H1 (cell line): ENCODE data around the gene FAIM2. TPM values are rescaled to one million over a fixed set of nuclear protein-coding genes. Genes with fewer than 3 reads are reported as not detected.

Source experiments
- CTCF ChIA-PET: fragments of 300-600 bp; sonication (Branson Sonifier 250); formaldehyde crosslinking; loops from one replicate; lab custom pipeline; 2021; ENCODE audit not compliant: partially characterized antibody; lab: Charles Lee
- POLR2A ChIA-PET: fragments of 300-600 bp; sonication (Branson Sonifier 250); formaldehyde crosslinking; loops from one replicate; lab custom pipeline; 2021; ENCODE audit warnings: inconsistent platforms; ENCODE audit not compliant: partially characterized antibody; lab: Charles Lee
- DNase-seq, 2 experiments: peaks; one replicate each; pipeline versions ENCODE4 v3.0.0 to v3.0.0-alpha.2; 2010 to 2022; ENCODE audit warnings: low spot score in 2 of 2, low read depth in 1 of 2, mixed read lengths in 1 of 2
- FAIRE-seq: peaks from 2 replicates; lab custom pipeline; 2011; peaks lifted over from hg19 to GRCh38; lab: Jason Lieb, UNC
- H2AFZ ChIP-seq: 2 replicates; pipeline ENCODE4 v1.8.1; 2012; ENCODE audit warnings: low read length, inconsistent platforms
- H2AK5ac ChIP-seq: 2 replicates; pipeline ENCODE4 v1.6.1; 2013; ENCODE audit warnings: low read depth, low read length
- H2BK120ac ChIP-seq: replicated peaks from 2 replicates; pipeline ENCODE3; 2013; ENCODE audit warnings: low read depth, low read length, inconsistent platforms
- H2BK12ac ChIP-seq: 2 replicates; pipeline ENCODE4 v1.6.1; 2013; ENCODE audit warnings: low read depth, low read length
- H2BK15ac ChIP-seq: 2 replicates; pipeline ENCODE4 v1.6.1; 2013; ENCODE audit warnings: low read length
- H2BK20ac ChIP-seq: 2 replicates; pipeline ENCODE4 v1.6.1; 2013; ENCODE audit warnings: low read length
- H2BK5ac ChIP-seq: 2 replicates; pipeline ENCODE4 v1.6.1; 2013; ENCODE audit warnings: low read depth, low read length
- H3K14ac ChIP-seq: 2 replicates; pipeline ENCODE4 v1.6.1; 2013; ENCODE audit warnings: inconsistent platforms; ENCODE audit not compliant: insufficient read length
- H3K18ac ChIP-seq: 2 replicates; pipeline ENCODE4 v1.6.1; 2013; ENCODE audit warnings: low read length; ENCODE audit errors: extremely low read depth
- H3K23ac ChIP-seq: 2 replicates; pipeline ENCODE4 v1.6.1; 2013; ENCODE audit warnings: inconsistent platforms; ENCODE audit not compliant: insufficient read length
- H3K23me2 ChIP-seq: 2 replicates; pipeline ENCODE4 v1.6.1; 2013; ENCODE audit warnings: low read depth, low read length
- H3K27ac ChIP-seq: 2 replicates; pipeline ENCODE4 v1.6.1; 2011; ENCODE audit warnings: low read depth, low read length, inconsistent platforms
- H3K27me3 ChIP-seq, 4 experiments: replicated peaks in 1 of 4; 1 replicate in 1 of 4; 2 replicates in 3 of 4; pipeline versions ENCODE4 v1.6.1 to v1.8.1; 2011 to 2013; ENCODE audit warnings: low read length in 3 of 4, mild to moderate bottlenecking in 3 of 4, inconsistent platforms in 2 of 4, mixed read lengths in 2 of 4, moderate library complexity in 1 of 4; ENCODE audit not compliant: control insufficient read depth in 3 of 4, insufficient read depth in 3 of 4; ENCODE audit errors: extremely low read depth in 1 of 4
- H3K36me3 ChIP-seq, 4 experiments: 2 replicates each; pipeline versions ENCODE4 v1.6.1 to v1.8.1; 2011 to 2013; ENCODE audit warnings: mild to moderate bottlenecking in 4 of 4, low read length in 3 of 4, moderate library complexity in 2 of 4, control low read depth in 1 of 4, inconsistent platforms in 1 of 4; ENCODE audit not compliant: insufficient read depth in 4 of 4, control insufficient read depth in 2 of 4
- H3K4ac ChIP-seq: replicated peaks from 2 replicates; pipeline ENCODE3; 2013; ENCODE audit warnings: low read length, low read depth, mixed read lengths, inconsistent platforms; ENCODE audit not compliant: insufficient read length
- H3K4me1 ChIP-seq, 4 experiments: replicated peaks in 1 of 4; 1 replicate in 1 of 4; 2 replicates in 3 of 4; pipeline versions ENCODE4 v1.6.1 to v1.8.1; 2011 to 2013; ENCODE audit warnings: low read length in 3 of 4, inconsistent platforms in 2 of 4, mixed read lengths in 1 of 4; ENCODE audit not compliant: insufficient read depth in 4 of 4, control insufficient read depth in 3 of 4
- H3K4me2 ChIP-seq, 2 experiments: 2 replicates each; pipeline versions ENCODE4 v1.6.1 to v1.8.1; 2011 to 2013; ENCODE audit warnings: low read depth in 2 of 2, low read length in 2 of 2, control low read depth in 1 of 2, inconsistent platforms in 1 of 2, mild to moderate bottlenecking in 1 of 2; ENCODE audit not compliant: insufficient read depth in 1 of 2
- H3K4me3 ChIP-seq, 4 experiments: fragments of 200-600, 300-600 bp in 1 of 4; sonication (generic), shearing (Covaris generic), sonication (Bioruptor Twin) in 1 of 4; 2 replicates each; pipeline versions ENCODE4 v1.5.1 to v1.8.1; 2011 to 2016; ENCODE audit warnings: low read length in 4 of 4, low read depth in 3 of 4, control low read depth in 2 of 4, inconsistent platforms in 2 of 4, mild to moderate bottlenecking in 2 of 4, mixed read lengths in 1 of 4, moderate library complexity in 1 of 4; ENCODE audit not compliant: insufficient read depth in 2 of 4; ENCODE audit errors: extremely low read depth in 1 of 4
- H3K56ac ChIP-seq: replicated peaks from 2 replicates; pipeline ENCODE3; 2013; ENCODE audit warnings: low read depth, mild to moderate bottlenecking, mixed read lengths, low read length, inconsistent platforms; ENCODE audit not compliant: insufficient read length
- H3K79me1 ChIP-seq: 2 replicates; pipeline ENCODE4 v1.6.1; 2013; ENCODE audit warnings: low read depth, low read length, control low read depth
- H3K79me2 ChIP-seq, 2 experiments: 2 replicates each; pipeline versions ENCODE4 v1.6.1 to v1.8.1; 2012 to 2013; ENCODE audit warnings: low read length in 2 of 2, mild to moderate bottlenecking in 2 of 2, inconsistent platforms in 1 of 2; ENCODE audit not compliant: insufficient read depth in 2 of 2, control insufficient read depth in 1 of 2
- H3K9ac ChIP-seq, 4 experiments: replicated peaks in 1 of 4; 1 replicate in 1 of 4; 2 replicates in 3 of 4; pipeline versions ENCODE4 v1.6.1 to v1.8.1; 2011 to 2013; ENCODE audit warnings: low read depth in 3 of 4, low read length in 3 of 4, control low read depth in 2 of 4, mild to moderate bottlenecking in 2 of 4, moderate library complexity in 2 of 4, inconsistent platforms in 1 of 4; ENCODE audit errors: extremely low read depth in 1 of 4
- H3K9me3 ChIP-seq, 2 experiments: 2 replicates each; pipeline versions ENCODE4 v1.6.1 to v1.8.1; 2012 to 2013; ENCODE audit warnings: mild to moderate bottlenecking in 2 of 2, moderate library complexity in 2 of 2, control low read depth in 1 of 2, inconsistent platforms in 1 of 2, low read depth in 1 of 2, low read length in 1 of 2, mixed read lengths in 1 of 2; ENCODE audit not compliant: insufficient read depth in 2 of 2
- H4K20me1 ChIP-seq, 2 experiments: replicated peaks in 1 of 2; 2 replicates each; pipeline versions ENCODE3 to v1.8.1; 2011 to 2013; ENCODE audit warnings: inconsistent platforms in 2 of 2, low read length in 2 of 2, mild to moderate bottlenecking in 1 of 2; ENCODE audit not compliant: insufficient read depth in 2 of 2, control insufficient read depth in 1 of 2
- H4K5ac ChIP-seq: 2 replicates; pipeline ENCODE4 v1.6.1; 2013; ENCODE audit warnings: low read length, low read depth, mixed read lengths, inconsistent platforms; ENCODE audit not compliant: insufficient read length
- H4K8ac ChIP-seq: 2 replicates; pipeline ENCODE4 v1.8.0; 2013; ENCODE audit warnings: mild to moderate bottlenecking, moderate library complexity, low read length, inconsistent platforms; ENCODE audit not compliant: insufficient read depth; ENCODE audit errors: extremely low read depth
- H4K91ac ChIP-seq: replicated peaks from 2 replicates; pipeline ENCODE3; 2013; ENCODE audit warnings: low read length, mixed read lengths, inconsistent platforms; ENCODE audit not compliant: insufficient read length
- BRCA1 ChIP-seq: IDR thresholded peaks from 2 replicates; pipeline ENCODE4 v1.6.1; 2012; ENCODE audit warnings: low read depth, low read length, improper control_type of control experiment
- FOSL1 ChIP-seq: IDR thresholded peaks from 2 replicates; pipeline ENCODE4 v1.6.1; 2011; ENCODE audit warnings: mild to moderate bottlenecking, low read depth, low read length, moderate library complexity; ENCODE audit not compliant: insufficient read depth
- RNF2 ChIP-seq: fragments of 200-900, 300-1000 bp; sonication (generic); IDR thresholded peaks from 2 replicates; pipeline ENCODE4 v1.7.1; 2016; ENCODE audit warnings: borderline replicate concordance, low read depth, mild to moderate bottlenecking, antibody characterized with exemption, low read length; ENCODE audit not compliant: poor library complexity, severe bottlenecking; ENCODE audit errors: missing control alignments
- WGBS, 2 experiments: shearing (Covaris generic) in 1 of 2; methylation state at CpG; one replicate each; pipeline versions ENCODE4 v1.1.6 to v1.1.7; 2013 to 2015; ENCODE audit warnings: low lambda C conversion rate in 2 of 2, mixed read lengths in 2 of 2, inconsistent platforms in 1 of 2, low coverage in 1 of 2, missing lambda C conversion rate in 1 of 2; ENCODE audit not compliant: insufficient replicate concordance in 2 of 2, insufficient coverage in 1 of 2, insufficient read length in 1 of 2; ENCODE audit errors: extremely low coverage in 1 of 2, missing lambda C conversion rate in 1 of 2; 5-methylcytosine and 5-hydroxymethylcytosine counted together
- polyA plus RNA-seq, 7 experiments: library from polyadenylated mRNA; depleted of rRNA in 3 of 7; stranded (reverse) in 5 of 7; unstranded in 2 of 7; fragments of >200 nt in 5 of 7; fragments of 200-250 nt in 2 of 7; gene quantifications; 1 replicate in 5 of 7; 2 replicates in 1 of 7; 4 replicates in 1 of 7; pipeline versions ENCODE4 v1.2.1 to v1.2.3, GENCODE V29; 2011 to 2013; ENCODE audit warnings: missing spikeins in 2 of 7, mixed read lengths in 2 of 7
- total RNA-seq: library from RNA; stranded (reverse); fragmentation: NEBNext Ultra II Directional; extraction: Animal tissue kit (Norgen Biotek cat#: 25700); gene quantifications from 2 replicates; pipeline ENCODE4 v1.2.1, GENCODE V29; 2021

The FAIM2 gene
- total and polyA plus RNA-seq, 2 of the 8 experiments (the other 6 are each of a cell fraction or from before 2014, with no cell fraction given) = 0.89 to 1.3 TPM

DNA sequence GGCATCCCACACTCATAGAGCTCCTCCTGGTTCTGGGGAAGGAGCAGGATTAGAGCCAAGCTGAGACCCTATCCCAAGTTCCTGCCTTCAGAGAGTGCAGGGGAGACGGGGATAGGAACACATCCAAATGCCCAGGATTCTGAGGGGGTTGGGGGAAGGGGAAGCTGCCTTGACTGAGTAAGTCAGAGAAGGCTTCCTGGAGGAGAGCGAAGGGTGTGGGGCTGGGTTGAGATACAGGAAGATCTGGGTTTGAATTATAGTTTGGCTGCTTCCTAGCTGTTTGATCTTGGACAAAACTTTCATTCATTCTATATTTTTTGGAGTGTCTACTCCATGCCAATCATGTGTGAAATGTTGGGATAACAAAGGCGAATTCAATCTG lies 38.8 kb upstream of the FAIM2 start:
- no peak overlapping the region for H2BK120ac ChIP-seq
- 86% methylated on average over 3 of the region's 3 CpGs; no CpG with 5 or more reads in 1 of the 2 experiments for WGBS, 2 experiments
- H2BK5ac ChIP-seq = no peak overlapping the region
- H3K27me3 ChIP-seq = peaks cover 0 to 3% (median 0%) of the 10 kb centered on the region in 4 experiments; a peak in 1 of 7 replicates
- POLR2A ChIA-PET = interaction anchor here (0.9 to 1.2 kb wide), 2 partner anchors 11 to 19 kb away, joined by 3 to 4 read pairs; partner anchors contain the start of gene AQP5
- FAIRE-seq = no peak
- H3K4me1 ChIP-seq = peaks cover 3 to 17% (median 4%) of the 10 kb centered on the region in 4 experiments; a peak in 6 of 7 replicates
- no peaks in the 10 kb centered on the region; the same call in 1 of the 2 replicates for H3K23me2 ChIP-seq
- H3K14ac ChIP-seq = no peak overlapping the region
- H2BK20ac ChIP-seq = no peak overlapping the region
- no peaks in the 10 kb centered on the region for H3K79me1 ChIP-seq
- no peak for DNase-seq
- H3K9me3 ChIP-seq = no peaks in the 10 kb centered on the region
- H4K20me1 ChIP-seq = peaks cover 0 to 1% of the 10 kb centered on the region in 2 experiments
- H3K23ac ChIP-seq = no peak overlapping the region
- no peak overlapping the region for H3K4me3 ChIP-seq
- no peak overlapping the region for H3K18ac ChIP-seq
- H2BK15ac ChIP-seq = 0 out of 2 replicates have a peak overlapping the region, but pooled peaks have one; percentile 16
- no peak overlapping the region for H3K56ac ChIP-seq
- no peak overlapping the region for H4K5ac ChIP-seq
- no peak overlapping the region for H2AK5ac ChIP-seq
- no peak overlapping the region for H3K9ac ChIP-seq
- H3K4ac ChIP-seq = no peak overlapping the region
- TF ChIP-seq RNF2 (no peak), FOSL1 (no peak), BRCA1 (no peak)
- H3K79me2 ChIP-seq = no peaks in the 10 kb centered on the region
- no peak overlapping the region for H2AFZ ChIP-seq
- H3K27ac ChIP-seq = no peak overlapping the region
- no peak overlapping the region for H4K91ac ChIP-seq
- H3K36me3 ChIP-seq = no peaks in the 10 kb centered on the region
- no peak overlapping the region; the same call in 1 of the 2 replicates for H2BK12ac ChIP-seq
- CTCF ChIA-PET = interaction anchor here (0.6 to 5.1 kb wide), 18 partner anchors 10 to 246 kb away, joined by 3 to 37 read pairs (median 4); no protein-coding TSS in a partner anchor
- H4K8ac ChIP-seq = no peak overlapping the region
- H3K4me2 ChIP-seq = no peak overlapping the region
